ENCODE results near the gene KIAA1217.

KIAA1217 gene

GRCh38 chr10:24496906-24497305 lies 288.0 kb downstream of the KIAA1217 start:
- H2AK5ac ChIP-seq (ENCODE audit: low read length): no peak overlapping the region
- H3K79me1 ChIP-seq (ENCODE audit: low read length): peaks cover 2% of the 10 kb centered on the region
- DNase-seq: no peak
- no peak overlapping the region for H3K9ac ChIP-seq (ENCODE audit: low read length)
- H3K9me3 ChIP-seq (ENCODE audit: insufficient read depth, low read depth, low read length): no peaks in the 10 kb centered on the region
- H4K8ac ChIP-seq (ENCODE audit: low read depth, low read length): no peak overlapping the region
- no peak overlapping the region for H4K91ac ChIP-seq (ENCODE audit: low read depth, low read length)
- no peak overlapping the region for H3K4me3 ChIP-seq (ENCODE audit: low read depth, low read length)
- H3K27ac ChIP-seq (ENCODE audit: low read depth, low read length): no peak overlapping the region
- no peak overlapping the region for H3K4me2 ChIP-seq (ENCODE audit: low read length)
- H3K36me3 ChIP-seq (ENCODE audit: control insufficient read depth in 1 of 2, insufficient read depth in 2 of 2, low read length in 2 of 2): peaks cover 42 to 51% of the 10 kb centered on the region in 2 experiments
- H3K23ac ChIP-seq (ENCODE audit: low read length): no peak overlapping the region
- no peak overlapping the region for H2BK12ac ChIP-seq (ENCODE audit: low read length)
- no peak overlapping the region for H3K18ac ChIP-seq (ENCODE audit: low read length)
- H2BK120ac ChIP-seq (ENCODE audit: insufficient read depth, low read length, poor library complexity): no peak overlapping the region
- H3K79me2 ChIP-seq (ENCODE audit: control insufficient read depth, insufficient read depth, low read length, poor library complexity): no peaks in the 10 kb centered on the region
- H3K27me3 ChIP-seq (ENCODE audit: insufficient read depth, low read length): no peaks in the 10 kb centered on the region
- H3K4me1 ChIP-seq (ENCODE audit: control insufficient read depth in 1 of 2, insufficient read depth in 2 of 2, low read length in 2 of 2): peaks cover 0 to 2% of the 10 kb centered on the region in 2 experiments
- no peak overlapping the region for H2BK5ac ChIP-seq (ENCODE audit: low read depth, low read length, poor library complexity)
- H3K4ac ChIP-seq (ENCODE audit: low read depth, low read length): no peak overlapping the region
- no CpG with 5 or more reads among the region's 8 CpGs for WGBS (ENCODE audit: extremely low coverage, insufficient coverage, insufficient read length)
- no peak overlapping the region for H3K14ac ChIP-seq (ENCODE audit: low read length)
- H2AFZ ChIP-seq (ENCODE audit: insufficient read depth, low read length, poor library complexity): no peak overlapping the region
- H4K12ac ChIP-seq (ENCODE audit: low read depth, low read length): no peak overlapping the region

- no peak overlapping the region for H2AFZ ChIP-seq (ENCODE audit: insufficient read depth, low read length, poor library complexity)
- no peaks in the 10 kb centered on the region for H3K9me3 ChIP-seq (ENCODE audit: insufficient read depth, low read depth, low read length)
- H3K27me3 ChIP-seq (ENCODE audit: insufficient read depth, low read length): no peaks in the 10 kb centered on the region
- no CpG with 5 or more reads among the region's 10 CpGs for whole genome bisulfite sequencing (ENCODE audit: extremely low coverage, insufficient coverage, insufficient read length)
- H3K4me2 ChIP-seq (ENCODE audit: low read length): no peak overlapping the region
- peaks cover 44 to 55% of the 10 kb centered on the region in 2 experiments for H3K36me3 ChIP-seq (ENCODE audit: control insufficient read depth in 1 of 2, insufficient read depth in 2 of 2, low read length in 2 of 2)
- H2BK12ac ChIP-seq (ENCODE audit: low read length): no peak overlapping the region
- no peak overlapping the region for H3K27ac ChIP-seq (ENCODE audit: low read depth, low read length)
- H3K79me1 ChIP-seq (ENCODE audit: low read length): peaks cover 2% of the 10 kb centered on the region
- H2BK120ac ChIP-seq (ENCODE audit: insufficient read depth, low read length, poor library complexity): no peak overlapping the region
- no peak overlapping the region for H4K8ac ChIP-seq (ENCODE audit: low read depth, low read length)
- H4K91ac ChIP-seq (ENCODE audit: low read depth, low read length): no peak overlapping the region
- DNase-seq: no peak
- no peak overlapping the region for H4K12ac ChIP-seq (ENCODE audit: low read depth, low read length)
- peak overlapping the region; percentile 88 for H2AK5ac ChIP-seq (ENCODE audit: low read length)
- H2BK5ac ChIP-seq (ENCODE audit: low read depth, low read length, poor library complexity): no peak overlapping the region
- H3K9ac ChIP-seq (ENCODE audit: low read length): no peak overlapping the region
- no peaks in the 10 kb centered on the region for H3K79me2 ChIP-seq (ENCODE audit: control insufficient read depth, insufficient read depth, low read length, poor library complexity)
- no peak overlapping the region for H3K18ac ChIP-seq (ENCODE audit: low read length)
- H3K23ac ChIP-seq (ENCODE audit: low read length): no peak overlapping the region
- H3K14ac ChIP-seq (ENCODE audit: low read length): no peak overlapping the region
- no peak overlapping the region for H3K4me3 ChIP-seq (ENCODE audit: low read depth, low read length)
- H3K4me1 ChIP-seq (ENCODE audit: control insufficient read depth in 1 of 2, insufficient read depth in 2 of 2, low read length in 2 of 2): peaks cover 0 to 2% of the 10 kb centered on the region in 2 experiments
- H3K4ac ChIP-seq (ENCODE audit: low read depth, low read length): no peak overlapping the region
Observed at GRCh38 chr10:24501056-24501711, 292.2 kb downstream of the KIAA1217 start.

GRCh38 chr10:24502006-24502405 lies 293.1 kb downstream of the KIAA1217 start:
- no peak overlapping the region for H3K14ac ChIP-seq (ENCODE audit: low read length)
- WGBS (ENCODE audit: extremely low coverage, insufficient coverage, insufficient read length): no CpG with 5 or more reads among the region's 10 CpGs

GRCh38 chr10:24502801-24503460 lies 294.0 kb downstream of the KIAA1217 start:
- Histone ChIP-seq H3K4me1 (ENCODE audit: control insufficient read depth in 1 of 2, insufficient read depth in 2 of 2, low read length in 2 of 2) (no peaks in the 10 kb centered on the region), H3K18ac (ENCODE audit: low read length) (no peak overlapping the region), H3K27ac (ENCODE audit: low read depth, low read length) (no peak overlapping the region), H3K36me3 (ENCODE audit: control insufficient read depth in 1 of 2, insufficient read depth in 2 of 2, low read length in 2 of 2) (peaks cover 41 to 49% of the 10 kb centered on the region in 2 experiments), H3K4me2 (ENCODE audit: low read length) (no peak overlapping the region), H3K14ac (ENCODE audit: low read length) (no peak overlapping the region), H4K91ac (ENCODE audit: low read depth, low read length) (no peak overlapping the region), H3K9me3 (ENCODE audit: insufficient read depth, low read depth, low read length) (no peaks in the 10 kb centered on the region), H3K4me3 (ENCODE audit: low read depth, low read length) (no peak overlapping the region), H2BK12ac (ENCODE audit: low read length) (no peak overlapping the region), H3K23ac (ENCODE audit: low read length) (no peak overlapping the region), H2AFZ (ENCODE audit: insufficient read depth, low read length, poor library complexity) (no peak overlapping the region), H3K27me3 (ENCODE audit: insufficient read depth, low read length) (no peaks in the 10 kb centered on the region), H3K79me2 (ENCODE audit: control insufficient read depth, insufficient read depth, low read length, poor library complexity) (no peaks in the 10 kb centered on the region), H4K8ac (ENCODE audit: low read depth, low read length) (no peak overlapping the region), H3K79me1 (ENCODE audit: low read length) (peaks cover 2% of the 10 kb centered on the region), H2BK120ac (ENCODE audit: insufficient read depth, low read length, poor library complexity) (no peak overlapping the region), H2BK5ac (ENCODE audit: low read depth, low read length, poor library complexity) (no peak overlapping the region), H4K12ac (ENCODE audit: low read depth, low read length) (no peak overlapping the region), H3K9ac (ENCODE audit: low read length) (no peak overlapping the region), H3K4ac (ENCODE audit: low read depth, low read length) (no peak overlapping the region), H2AK5ac (ENCODE audit: low read length) (no peak overlapping the region)
- no CpG with 5 or more reads among the region's 6 CpGs for WGBS (ENCODE audit: extremely low coverage, insufficient coverage, insufficient read length)
- peak; percentile 14 to 51 for DNase-seq

More at GRCh38 chr10:24502006-24502405, 293.1 kb downstream of the KIAA1217 start:
- no peak overlapping the region for H3K18ac ChIP-seq (ENCODE audit: low read length)
- no peak overlapping the region for H3K27ac ChIP-seq (ENCODE audit: low read depth, low read length)
- peaks cover 44 to 54% of the 10 kb centered on the region in 2 experiments for H3K36me3 ChIP-seq (ENCODE audit: control insufficient read depth in 1 of 2, insufficient read depth in 2 of 2, low read length in 2 of 2)
- H2BK12ac ChIP-seq (ENCODE audit: low read length): no peak overlapping the region
- no peaks in the 10 kb centered on the region for H3K4me1 ChIP-seq (ENCODE audit: control insufficient read depth in 1 of 2, insufficient read depth in 2 of 2, low read length in 2 of 2)
- no peak overlapping the region for H2AK5ac ChIP-seq (ENCODE audit: low read length)
- no peak overlapping the region for H3K4me3 ChIP-seq (ENCODE audit: low read depth, low read length)
- no peak overlapping the region for H3K4me2 ChIP-seq (ENCODE audit: low read length)
- no peaks in the 10 kb centered on the region for H3K9me3 ChIP-seq (ENCODE audit: insufficient read depth, low read depth, low read length)
- peaks cover 2% of the 10 kb centered on the region for H3K79me1 ChIP-seq (ENCODE audit: low read length)
- no peak overlapping the region for H3K9ac ChIP-seq (ENCODE audit: low read length)
- no peak overlapping the region for H3K4ac ChIP-seq (ENCODE audit: low read depth, low read length)
- no peaks in the 10 kb centered on the region for H3K27me3 ChIP-seq (ENCODE audit: insufficient read depth, low read length)
- no peak overlapping the region for H4K91ac ChIP-seq (ENCODE audit: low read depth, low read length)
- H2BK5ac ChIP-seq (ENCODE audit: low read depth, low read length, poor library complexity): no peak overlapping the region
- H2BK120ac ChIP-seq (ENCODE audit: insufficient read depth, low read length, poor library complexity): no peak overlapping the region
- H2AFZ ChIP-seq (ENCODE audit: insufficient read depth, low read length, poor library complexity): no peak overlapping the region
- no peak for DNase-seq
- no peak overlapping the region for H4K12ac ChIP-seq (ENCODE audit: low read depth, low read length)
- no peak overlapping the region for H4K8ac ChIP-seq (ENCODE audit: low read depth, low read length)
- no peaks in the 10 kb centered on the region for H3K79me2 ChIP-seq (ENCODE audit: control insufficient read depth, insufficient read depth, low read length, poor library complexity)
- H3K23ac ChIP-seq (ENCODE audit: low read length): no peak overlapping the region
